ENCODE results near the gene FGF21. TPM values are rescaled to one million over a fixed set of nuclear protein-coding genes. Genes with fewer than 3 reads are reported as not detected.
A peak's percentile ranks its signal among the peaks of the same experiment; 100 is the strongest.

FGF21 gene
- total RNA-seq, 2 experiments from 2014 or later = not detected

DNA sequence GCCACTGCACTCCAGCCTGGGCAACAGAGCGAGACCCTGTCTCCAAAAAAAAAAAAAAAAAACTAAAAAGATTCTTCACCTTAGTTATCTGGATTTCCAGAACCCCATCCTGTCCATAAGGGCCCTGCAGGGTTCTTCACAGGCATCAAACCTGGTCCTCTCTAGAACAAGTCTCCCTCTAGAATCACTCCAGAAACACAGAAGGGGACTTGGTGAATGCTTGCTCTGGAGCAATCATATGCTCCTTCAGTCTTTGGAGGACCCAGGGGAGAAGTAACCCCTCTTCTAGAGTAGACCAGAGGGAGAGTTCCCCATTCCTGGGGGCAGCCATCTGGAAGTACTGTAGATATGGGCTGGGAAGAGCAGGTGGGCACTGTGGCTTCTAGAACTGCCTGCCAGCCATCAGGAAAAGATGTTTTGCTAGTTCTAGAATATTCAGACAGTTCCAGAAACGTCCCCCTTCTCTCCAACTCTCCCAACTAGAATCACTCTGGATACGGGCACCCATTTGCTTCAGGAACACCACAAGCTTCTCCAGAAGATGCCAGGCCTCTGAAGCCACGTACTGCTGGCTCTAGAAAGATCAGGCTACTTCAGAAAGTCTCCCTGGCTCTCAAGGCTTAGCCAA is 5.6 kb upstream of the FGF21 start:
- no peaks in the 10 kb centered on the region for H3K9me3 Mint-ChIP-seq
- POLR2A ChIA-PET = no interaction called here
- intact Hi-C loops (cut with micrococcal nuclease) = no loop called here
- no peak for DNase-seq
- CTCF ChIA-PET = no interaction called here
- no peaks in the 10 kb centered on the region for H3K36me3 Mint-ChIP-seq
- no peak overlapping the region for H3K27ac Mint-ChIP-seq
- peaks cover 23% of the 10 kb centered on the region for H3K4me1 Mint-ChIP-seq (ENCODE audit: low read depth)
- no peak overlapping the region for H3K4me3 Mint-ChIP-seq
- H3K27me3 Mint-ChIP-seq = peaks cover 31% of the 10 kb centered on the region

- intact Hi-C loops (cut with micrococcal nuclease) = no loop called here
- H3K4me3 Mint-ChIP-seq = no peak overlapping the region
- CTCF ChIA-PET = interaction anchor here (1.2 kb wide), 1 partner anchor 92 kb away, joined by 4 read pairs; no protein-coding TSS in a partner anchor
- POLR2A ChIA-PET = no interaction called here
- no peak for DNase-seq
- no peak overlapping the region for H3K27ac Mint-ChIP-seq
- H3K36me3 Mint-ChIP-seq = no peaks in the 10 kb centered on the region
- H3K9me3 Mint-ChIP-seq = no peaks in the 10 kb centered on the region
- peaks cover 23% of the 10 kb centered on the region for H3K4me1 Mint-ChIP-seq (ENCODE audit: low read depth)
- H3K27me3 Mint-ChIP-seq = peaks cover 34% of the 10 kb centered on the region
Observed at GRCh38 chr19:48750351-48750750, 5.0 kb upstream of the FGF21 start.

DNA sequence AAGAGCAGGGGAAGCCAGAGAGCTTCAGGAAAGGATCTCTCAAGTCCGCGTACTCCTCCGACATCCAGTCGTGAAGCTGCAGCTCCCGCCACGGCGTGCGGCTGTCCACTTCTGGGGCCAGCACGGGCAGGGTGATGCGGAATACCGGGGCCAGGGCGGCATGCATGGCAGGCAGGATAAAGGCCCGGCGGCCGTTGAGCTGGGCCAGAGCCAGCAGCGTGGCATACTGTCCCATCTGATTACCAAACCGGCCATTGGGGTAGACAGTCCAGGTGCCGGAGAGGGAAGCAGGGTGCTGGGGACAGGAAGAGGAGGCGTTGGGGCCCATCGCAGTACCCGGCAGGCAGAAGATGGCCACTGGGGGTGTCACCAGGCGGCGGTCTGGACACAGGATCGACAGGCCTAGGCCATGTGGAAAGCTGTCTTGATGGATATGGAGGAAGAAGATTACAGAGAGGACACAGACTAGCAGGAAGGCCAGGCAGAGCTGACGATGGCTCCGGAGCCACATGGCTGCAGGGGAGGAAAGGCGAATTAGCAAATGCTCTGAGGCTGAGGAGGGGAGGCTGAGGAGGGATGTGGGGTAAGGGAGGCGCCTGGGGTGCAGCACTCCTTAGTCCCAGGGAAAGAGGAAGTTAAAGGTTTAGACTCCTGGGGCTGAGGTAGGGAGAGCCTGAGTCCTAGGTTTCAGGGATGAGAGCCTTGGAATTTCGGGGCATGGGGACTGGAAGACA is 4.4 kb upstream of the FGF21 start:
- Mint-ChIP-seq H3K9me3 (no peaks in the 10 kb centered on the region), H3K27me3 (peaks cover 33% of the 10 kb centered on the region), H3K4me3 (no peak overlapping the region), H3K4me1 (ENCODE audit: low read depth) (peaks cover 21% of the 10 kb centered on the region), H3K36me3 (no peaks in the 10 kb centered on the region), H3K27ac (no peak overlapping the region)
- POLR2A ChIA-PET = no interaction called here
- intact Hi-C loops (cut with micrococcal nuclease) = no loop called here
- no peak for DNase-seq
- CTCF ChIA-PET = interaction anchor here (1.2 kb wide), 1 partner anchor 91 kb away, joined by 4 read pairs; no protein-coding TSS in a partner anchor

GRCh38 chr19:48751845-48752495 is 3.4 kb upstream of the FGF21 start:
- POLR2A ChIA-PET = no interaction called here
- Mint-ChIP-seq H3K27ac (no peak overlapping the region), H3K9me3 (no peaks in the 10 kb centered on the region), H3K4me1 (ENCODE audit: low read depth) (peaks cover 18% of the 10 kb centered on the region), H3K36me3 (no peaks in the 10 kb centered on the region), H3K27me3 (peaks cover 29% of the 10 kb centered on the region), H3K4me3 (peak overlapping the region; percentile 72)
- DNase-seq = no peak
- intact Hi-C loops (cut with micrococcal nuclease) = no loop called here
- CTCF ChIA-PET = interaction anchor here (0.6 kb wide), 1 partner anchor 546 kb away, joined by 5 read pairs; no protein-coding TSS in a partner anchor

DNA sequence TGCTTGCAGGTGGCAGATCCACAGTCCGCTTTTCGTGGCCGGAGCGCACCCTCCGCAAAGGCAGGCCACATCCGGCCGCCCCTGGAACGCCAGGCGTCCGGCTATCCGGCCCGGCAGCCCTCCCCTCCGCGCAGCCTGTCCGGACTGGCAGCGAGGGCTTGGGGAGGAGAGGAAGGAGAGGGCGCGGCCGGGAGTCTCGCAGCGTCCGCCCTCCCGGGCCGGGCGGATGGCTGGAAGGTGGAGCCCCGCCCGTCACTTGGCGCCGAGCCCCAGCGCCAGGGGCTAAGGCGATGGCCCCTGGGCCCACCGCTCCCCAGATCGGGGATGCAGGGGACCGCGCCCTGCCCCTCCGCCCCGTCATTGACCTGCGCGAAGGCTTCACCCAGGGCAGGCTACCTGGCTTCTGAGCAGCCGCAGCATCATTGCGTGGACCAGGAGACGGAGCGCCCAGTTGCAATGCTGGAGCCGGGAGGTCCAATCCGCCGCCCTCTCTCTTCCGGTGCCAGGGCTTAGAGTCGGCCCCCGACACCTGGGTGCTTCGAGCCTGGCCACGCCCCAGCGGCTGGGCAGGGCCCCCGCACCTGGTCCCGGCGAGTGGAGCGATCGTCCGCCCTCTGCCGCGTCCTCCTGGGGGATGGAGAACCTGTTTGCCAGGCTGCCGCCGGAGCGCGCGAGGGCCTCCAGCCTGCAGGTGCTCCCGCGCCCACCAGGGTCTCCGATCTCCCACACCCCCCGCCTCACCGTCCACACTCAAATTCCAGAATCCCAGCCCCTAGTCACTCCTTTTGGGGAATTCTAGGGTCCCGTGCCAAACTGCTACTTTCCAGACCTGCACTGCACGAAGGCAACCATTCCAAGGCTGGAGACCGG is 2.6 kb upstream of the FGF21 start, which contains the start of gene FUT1:
Gene FUT1, minus strand, starts transcription at position 146 of the 870 bp plus-strand sequence. CDS start 1,360 bp downstream, outside the sequence.
- Mint-ChIP-seq H3K4me3 (peak within 1 kb of the TSS; percentile 72), H3K27ac (no peak within 1 kb of the TSS), H3K9me3 (no peaks in the 10 kb centered on the region), H3K36me3 (no peaks in the 10 kb centered on the region), H3K27me3 (peaks cover 28% of the 10 kb centered on the region), H3K4me1 (ENCODE audit: low read depth) (peaks cover 18% of the 10 kb centered on the region)
- DNase-seq = peak; percentile 59
- intact Hi-C loops (cut with micrococcal nuclease) = no loop called here
- ChIA-PET POLR2A (no interaction called here), CTCF (no interaction called here)

DNA sequence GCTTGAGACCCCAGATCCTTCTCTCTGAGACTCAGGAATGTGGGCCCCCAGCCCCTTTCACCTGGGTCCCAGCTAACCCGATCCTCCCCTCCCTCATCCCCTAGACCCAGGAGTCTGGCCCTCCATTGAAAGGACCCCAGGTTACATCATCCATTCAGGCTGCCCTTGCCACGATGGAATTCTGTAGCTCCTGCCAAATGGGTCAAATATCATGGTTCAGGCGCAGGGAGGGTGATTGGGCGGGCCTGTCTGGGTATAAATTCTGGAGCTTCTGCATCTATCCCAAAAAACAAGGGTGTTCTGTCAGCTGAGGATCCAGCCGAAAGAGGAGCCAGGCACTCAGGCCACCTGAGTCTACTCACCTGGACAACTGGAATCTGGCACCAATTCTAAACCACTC is 463 bp downstream of the FGF21 start:
- ChIA-PET POLR2A (no interaction called here), CTCF (no interaction called here)
- intact Hi-C loops (cut with micrococcal nuclease) = no loop called here
- H3K27me3 Mint-ChIP-seq = peaks cover 33% of the 10 kb centered on the region
- peaks cover 22% of the 10 kb centered on the region for H3K4me1 Mint-ChIP-seq (ENCODE audit: low read depth)
- no peaks in the 10 kb centered on the region for H3K36me3 Mint-ChIP-seq
- no peak overlapping the region for H3K4me3 Mint-ChIP-seq
- H3K27ac Mint-ChIP-seq = no peak overlapping the region
- no peaks in the 10 kb centered on the region for H3K9me3 Mint-ChIP-seq
- no peak for DNase-seq

DNA sequence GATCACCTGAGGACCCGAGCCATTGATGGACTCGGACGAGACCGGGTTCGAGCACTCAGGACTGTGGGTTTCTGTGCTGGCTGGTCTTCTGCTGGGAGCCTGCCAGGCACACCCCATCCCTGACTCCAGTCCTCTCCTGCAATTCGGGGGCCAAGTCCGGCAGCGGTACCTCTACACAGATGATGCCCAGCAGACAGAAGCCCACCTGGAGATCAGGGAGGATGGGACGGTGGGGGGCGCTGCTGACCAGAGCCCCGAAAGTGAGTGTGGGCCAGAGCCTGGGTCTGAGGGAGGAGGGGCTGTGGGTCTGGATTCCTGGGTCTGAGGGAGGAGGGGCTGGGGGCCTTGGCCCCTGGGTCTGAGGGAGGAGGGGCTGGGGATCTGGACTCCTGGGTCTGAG is 888 bp downstream of the FGF21 start:
- no peaks in the 10 kb centered on the region for H3K36me3 Mint-ChIP-seq
- no peak for DNase-seq
- H3K4me3 Mint-ChIP-seq = no peak overlapping the region
- peaks cover 18% of the 10 kb centered on the region for H3K4me1 Mint-ChIP-seq (ENCODE audit: low read depth)
- no peak overlapping the region for H3K27ac Mint-ChIP-seq
- H3K9me3 Mint-ChIP-seq = no peaks in the 10 kb centered on the region
- CTCF ChIA-PET = no interaction called here
- POLR2A ChIA-PET = no interaction called here
- H3K27me3 Mint-ChIP-seq = peaks cover 29% of the 10 kb centered on the region
- intact Hi-C loops (cut with micrococcal nuclease) = no loop called here

DNA sequence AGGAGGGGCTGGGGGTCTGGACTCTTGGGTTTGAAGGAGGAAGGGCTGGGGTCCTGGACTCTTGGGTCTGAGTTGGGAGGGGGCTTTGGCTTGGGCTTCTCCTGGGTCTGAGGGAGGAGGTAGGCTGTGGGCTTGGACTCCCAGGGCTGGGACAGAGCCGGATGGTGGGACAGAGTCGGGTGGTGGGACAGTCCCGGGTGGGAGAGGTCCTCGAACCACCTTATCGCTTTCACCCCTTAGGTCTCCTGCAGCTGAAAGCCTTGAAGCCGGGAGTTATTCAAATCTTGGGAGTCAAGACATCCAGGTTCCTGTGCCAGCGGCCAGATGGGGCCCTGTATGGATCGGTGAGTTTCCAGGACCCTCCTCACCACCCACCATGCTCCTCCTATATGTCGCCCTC is 1.4 kb downstream of the FGF21 start:
- H3K9me3 Mint-ChIP-seq = no peaks in the 10 kb centered on the region
- H3K36me3 Mint-ChIP-seq = no peaks in the 10 kb centered on the region
- H3K27me3 Mint-ChIP-seq = peaks cover 28% of the 10 kb centered on the region
- H3K27ac Mint-ChIP-seq = no peak overlapping the region
- H3K4me1 Mint-ChIP-seq (ENCODE audit: low read depth) = peaks cover 17% of the 10 kb centered on the region
- POLR2A ChIA-PET = no interaction called here
- H3K4me3 Mint-ChIP-seq = no peak overlapping the region
- CTCF ChIA-PET = no interaction called here
- intact Hi-C loops (cut with micrococcal nuclease) = no loop called here
- DNase-seq = no peak

- Mint-ChIP-seq H3K27ac (no peak overlapping the region), H3K4me1 (ENCODE audit: low read depth) (peaks cover 15% of the 10 kb centered on the region), H3K4me3 (no peak overlapping the region), H3K9me3 (no peaks in the 10 kb centered on the region), H3K36me3 (no peaks in the 10 kb centered on the region), H3K27me3 (peaks cover 26% of the 10 kb centered on the region)
- DNase-seq = no peak
- ChIA-PET CTCF (no interaction called here), POLR2A (no interaction called here)
- intact Hi-C loops (cut with micrococcal nuclease) = no loop called here
Observed at GRCh38 chr19:48757089-48757675, 1.9 kb downstream of the FGF21 start.

DNA sequence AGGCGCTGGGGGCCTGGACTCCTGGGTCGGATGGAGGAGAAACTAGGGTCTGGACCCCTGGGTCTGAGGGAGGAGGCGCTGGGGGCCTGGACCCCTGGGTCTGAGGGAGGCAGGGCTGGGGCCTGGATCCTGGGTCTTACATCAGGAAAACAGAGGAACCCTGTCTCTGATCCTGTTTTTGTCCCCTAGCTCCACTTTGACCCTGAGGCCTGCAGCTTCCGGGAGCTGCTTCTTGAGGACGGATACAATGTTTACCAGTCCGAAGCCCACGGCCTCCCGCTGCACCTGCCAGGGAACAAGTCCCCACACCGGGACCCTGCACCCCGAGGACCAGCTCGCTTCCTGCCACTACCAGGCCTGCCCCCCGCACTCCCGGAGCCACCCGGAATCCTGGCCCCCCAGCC is 2.4 kb downstream of the FGF21 start:
- ChIA-PET POLR2A (no interaction called here), CTCF (no interaction called here)
- Mint-ChIP-seq H3K9me3 (no peaks in the 10 kb centered on the region), H3K4me3 (no peak overlapping the region), H3K27me3 (peaks cover 25% of the 10 kb centered on the region), H3K4me1 (ENCODE audit: low read depth) (peaks cover 14% of the 10 kb centered on the region), H3K36me3 (no peaks in the 10 kb centered on the region), H3K27ac (no peak overlapping the region)
- no peak for DNase-seq
- intact Hi-C loops (cut with micrococcal nuclease) = no loop called here

- Mint-ChIP-seq H3K27ac (no peak overlapping the region), H3K9me3 (no peaks in the 10 kb centered on the region), H3K36me3 (no peaks in the 10 kb centered on the region), H3K4me1 (ENCODE audit: low read depth) (peaks cover 4% of the 10 kb centered on the region), H3K4me3 (no peak overlapping the region), H3K27me3 (peaks cover 8% of the 10 kb centered on the region)
- ChIA-PET POLR2A (no interaction called here), CTCF (no interaction called here)
- intact Hi-C loops (cut with micrococcal nuclease) = no loop called here
- DNase-seq = no peak
Observed at GRCh38 chr19:48760504-48761205, 5.3 kb downstream of the FGF21 start.

Measured in activated CD4-positive, alpha-beta memory T cell treated with anti-CD3 and anti-CD28 coated beads for 36 hours (primary cell).